Suprapubic skin (tissue), 4 donors: ENCODE measurements around the gene MS4A14. TPM values are rescaled to one million over a fixed set of nuclear protein-coding genes. Genes with fewer than 3 reads are reported as not detected.

ENCODE experiments used
- DNase-seq, 2 donors: peaks; one replicate each; pipeline ENCODE4 v3.0.0-alpha.2; 2019; ENCODE audit warnings: low spot score in 2 of 2
- H3K27ac ChIP-seq: fragments of 200-600 bp; sonication (generic); one replicate; pipeline ENCODE4 v1.5.1; 2019
- H3K27me3 ChIP-seq: fragments of 200-600 bp; sonication (generic); one replicate; pipeline ENCODE4 v1.5.1; 2019
- H3K36me3 ChIP-seq: fragments of 200-600 bp; sonication (generic); one replicate; pipeline ENCODE4 v1.5.1; 2019
- H3K4me1 ChIP-seq: fragments of 200-600 bp; sonication (generic); one replicate; pipeline ENCODE4 v1.5.1; 2019
- H3K4me3 ChIP-seq: fragments of 200-600 bp; sonication (generic); one replicate; pipeline ENCODE4 v1.5.1; 2019; ENCODE audit warnings: mild to moderate bottlenecking
- H3K9me3 ChIP-seq: fragments of 200-600 bp; sonication (generic); one replicate; pipeline ENCODE4 v1.5.1; 2019
- CTCF ChIP-seq, 2 donors: fragments of 200-600 bp in 1 of 2; fragments of 450-650 bp in 1 of 2; sonication (generic) in 1 of 2; IDR thresholded peaks; one replicate each; pipeline ENCODE4 v1.5.1; 2016 to 2019; ENCODE audit warnings: antibody characterized with exemption in 2 of 2, mild to moderate bottlenecking in 1 of 2, moderate library complexity in 1 of 2
- EP300 ChIP-seq: sonication (generic); formaldehyde crosslinking; IDR thresholded peaks from one replicate; pipeline ENCODE4 v1.6.1; 2017; ENCODE audit warnings: antibody characterized with exemption
- POLR2A ChIP-seq, 2 donors: fragments of 450-650 bp; IDR thresholded peaks; one replicate each; pipeline ENCODE4 v1.6.1; 2017; ENCODE audit warnings: antibody characterized with exemption in 2 of 2, mild to moderate bottlenecking in 2 of 2, moderate library complexity in 2 of 2
- POLR2AphosphoS5 ChIP-seq, 3 donors: sonication (generic); formaldehyde crosslinking; IDR thresholded peaks; one replicate each; pipeline ENCODE4 v1.6.1; 2017; ENCODE audit warnings: antibody characterized with exemption in 3 of 3
- WGBS: methylation state at CpG from one replicate; pipeline ENCODE4 v1.1.5; 2018; 5-methylcytosine and 5-hydroxymethylcytosine counted together
- total RNA-seq, 4 donors: library from RNA; depleted of rRNA; stranded (reverse); fragments of >200 nt; gene quantifications; one replicate each; pipeline ENCODE4 v1.1.0, GENCODE V29; 2016

The MS4A14 gene
- total RNA-seq: 1 to 10 TPM in 1 of 4 donors, under 1 TPM in 1, not detected in 2; 0.48 to 2.3 TPM

DNA sequence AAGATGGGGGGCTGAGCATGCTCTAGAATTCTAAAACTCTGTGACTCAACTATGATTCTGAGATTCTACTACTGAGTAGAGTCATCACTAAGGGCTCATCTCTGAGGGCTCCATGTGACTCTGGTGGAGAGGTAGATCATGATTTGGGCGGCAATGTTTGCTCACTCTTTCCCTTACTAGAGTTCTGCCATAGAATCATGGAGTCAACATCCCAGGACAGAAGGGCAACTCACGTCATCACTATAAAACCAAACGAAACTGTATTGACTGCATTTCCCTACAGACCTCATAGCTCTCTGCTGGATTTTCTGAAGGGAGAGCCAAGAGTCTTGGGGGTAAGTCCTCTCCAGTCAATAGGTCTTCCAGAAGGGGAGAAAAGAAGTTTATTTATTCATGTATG lies at the start of gene MS4A14:
Gene MS4A14 (plus strand): TSS at position 78 of the 400 bp plus-strand sequence. CDS start 120 bp downstream, at position 198.
- H3K9me3 ChIP-seq: no peaks in the 10 kb centered on the region
- WGBS: 72% methylated on average over 3 of the region's 3 CpGs
- H3K36me3 ChIP-seq: no peaks in the 10 kb centered on the region
- no peak for TF ChIP-seq EP300
- no peak for TF ChIP-seq POLR2AphosphoS5 (IDR thresholded peaks at IDR 0.05)
- no peak for TF ChIP-seq CTCF (IDR thresholded peaks at IDR 0.05)
- TF ChIP-seq POLR2A (IDR thresholded peaks at IDR 0.05): no peak
- H3K27ac ChIP-seq: peak within 1 kb of the TSS; percentile 14
- no peak within 1 kb of the TSS for H3K4me3 ChIP-seq
- no peaks in the 10 kb centered on the region for H3K4me1 ChIP-seq
- no peaks in the 10 kb centered on the region for H3K27me3 ChIP-seq
- DNase-seq: no peak

DNA sequence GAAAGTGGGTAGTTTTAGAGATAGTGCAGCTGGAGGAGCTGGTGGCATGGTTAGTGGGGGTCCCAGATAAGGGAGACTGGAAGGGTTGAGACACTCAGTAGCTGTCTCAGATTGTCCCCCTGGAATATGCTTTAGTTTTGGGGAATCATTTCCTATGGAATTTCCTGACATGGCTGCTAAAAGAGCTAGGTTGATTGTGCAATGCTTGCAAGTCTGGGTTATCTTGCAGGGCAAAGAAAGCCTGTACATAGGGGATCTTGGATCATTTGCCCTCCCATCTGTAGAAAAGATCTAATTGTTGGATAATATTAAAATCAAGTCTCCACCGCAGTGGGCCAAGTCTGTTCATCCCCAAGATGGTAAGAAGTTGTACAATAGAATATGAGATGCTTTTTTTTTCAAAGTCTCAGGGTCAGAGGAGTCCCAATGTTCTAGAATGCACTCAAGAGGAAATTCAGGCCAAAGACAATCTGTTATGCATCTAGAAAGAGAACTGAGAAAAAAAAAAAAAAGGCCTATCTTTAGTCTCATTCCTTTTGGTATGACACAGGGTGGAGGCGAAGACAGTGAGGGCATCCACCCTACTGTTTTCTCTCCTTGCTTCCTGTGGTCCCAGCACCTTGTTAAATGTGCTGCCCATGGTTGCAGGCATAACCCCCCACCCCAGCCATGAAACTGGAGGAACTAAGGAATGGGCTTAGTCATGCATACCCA lies 49.0 kb upstream of the MS4A14 start:
- Histone ChIP-seq H3K4me1 (no peaks in the 10 kb centered on the region), H3K27ac (no peak overlapping the region), H3K9me3 (no peaks in the 10 kb centered on the region), H3K4me3 (no peak overlapping the region), H3K27me3 (no peaks in the 10 kb centered on the region), H3K36me3 (no peaks in the 10 kb centered on the region)
- TF ChIP-seq POLR2A (IDR thresholded peaks at IDR 0.05): no peak
- TF ChIP-seq CTCF (IDR thresholded peaks at IDR 0.05): no peak
- TF ChIP-seq EP300: no peak
- TF ChIP-seq POLR2AphosphoS5 (IDR thresholded peaks at IDR 0.05): no peak
- no peak for DNase-seq
- 86% methylated on average over 2 of the region's 2 CpGs for WGBS

- H3K4me1 ChIP-seq: no peaks in the 10 kb centered on the region
- WGBS: 69% methylated on average over 2 of the region's 2 CpGs
- no peaks in the 10 kb centered on the region for H3K36me3 ChIP-seq
- H3K27me3 ChIP-seq: no peaks in the 10 kb centered on the region
- H3K4me3 ChIP-seq: no peak overlapping the region
- TF ChIP-seq CTCF (IDR thresholded peaks at IDR 0.05) (no peak), EP300 (no peak), POLR2A (IDR thresholded peaks at IDR 0.05) (no peak), POLR2AphosphoS5 (IDR thresholded peaks at IDR 0.05) (no peak)
- H3K9me3 ChIP-seq: no peaks in the 10 kb centered on the region
- no peak overlapping the region for H3K27ac ChIP-seq
- no peak for DNase-seq
Measured at GRCh38 chr11:60348116-60348515, 48.1 kb upstream of the MS4A14 start.

DNA sequence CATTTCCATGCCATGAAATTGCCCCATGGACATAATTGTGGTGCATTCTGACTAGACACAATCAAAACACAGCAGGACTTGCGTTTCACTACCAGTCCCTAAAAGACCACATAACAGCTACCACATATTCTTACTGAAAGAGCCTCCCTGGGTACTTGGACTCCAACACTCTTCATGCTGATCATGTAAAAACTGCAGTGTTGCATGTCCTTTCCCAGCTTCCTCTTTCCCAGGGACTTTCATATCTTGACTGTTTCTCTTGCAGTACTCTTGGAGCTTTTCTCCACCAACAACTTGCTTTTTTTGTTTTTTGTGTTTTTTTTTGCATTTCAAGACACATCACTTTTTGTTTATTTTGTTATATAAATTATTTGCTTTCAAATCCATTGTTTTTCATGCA lies 46.3 kb upstream of the MS4A14 start:
- no peaks in the 10 kb centered on the region for H3K36me3 ChIP-seq
- H3K4me1 ChIP-seq: no peaks in the 10 kb centered on the region
- H3K9me3 ChIP-seq: no peaks in the 10 kb centered on the region
- H3K27ac ChIP-seq: no peak overlapping the region
- H3K4me3 ChIP-seq: no peak overlapping the region
- H3K27me3 ChIP-seq: no peaks in the 10 kb centered on the region
- DNase-seq: no peak
- 73% methylated on average over 1 of the region's 1 CpG for WGBS
- TF ChIP-seq EP300 (no peak), CTCF (IDR thresholded peaks at IDR 0.05) (no peak), POLR2A (IDR thresholded peaks at IDR 0.05) (no peak), POLR2AphosphoS5 (IDR thresholded peaks at IDR 0.05) (no peak)

DNA sequence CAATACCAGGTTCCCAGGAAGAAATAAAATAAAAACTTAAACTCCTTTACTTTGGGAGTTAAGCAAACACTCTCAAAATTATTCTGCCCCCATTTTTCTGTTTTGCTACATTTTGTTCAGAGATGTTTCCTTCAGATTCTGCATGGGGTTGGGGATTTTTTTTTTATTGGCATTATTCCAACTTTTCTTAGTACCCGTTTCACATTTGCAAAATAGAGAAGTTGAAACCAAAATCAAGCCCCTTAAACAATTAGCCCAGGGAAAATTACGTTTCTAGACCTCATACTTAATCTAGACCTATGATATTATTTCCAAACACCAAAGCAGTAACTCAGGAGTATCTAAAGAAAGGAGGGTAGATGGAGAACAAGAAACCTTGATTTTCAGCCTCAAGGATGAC lies 38.5 kb upstream of the MS4A14 start:
- no peak overlapping the region for H3K27ac ChIP-seq
- no peaks in the 10 kb centered on the region for H3K4me1 ChIP-seq
- H3K4me3 ChIP-seq: no peak overlapping the region
- peaks cover 6% of the 10 kb centered on the region for H3K9me3 ChIP-seq
- H3K36me3 ChIP-seq: no peaks in the 10 kb centered on the region
- 24% methylated on average over 2 of the region's 2 CpGs for WGBS
- H3K27me3 ChIP-seq: no peaks in the 10 kb centered on the region
- TF ChIP-seq POLR2A (IDR thresholded peaks at IDR 0.05) (no peak), CTCF (IDR thresholded peaks at IDR 0.05) (no peak), POLR2AphosphoS5 (IDR thresholded peaks at IDR 0.05) (no peak), EP300 (no peak)
- no peak for DNase-seq
